Inflammatory macrophage (primary cell): Measurements from ENCODE around the gene VILL.
"Not testable (repeated sequence)": the region's sequence is repeated elsewhere in the genome, so short reads cannot be mapped to it uniquely, and the experiment has no call there.

Experiments used
- DNase-seq, 2 donors: peaks; one replicate each; pipeline ENCODE4 v3.0.0-alpha.2; 2020 to 2022

VILL gene

GRCh38 chr3:37986479-37987314 is 3.9 kb upstream of the VILL start:
- DNase-seq = no peak

GRCh38 chr3:37987315-37987697 is 3.3 kb upstream of the VILL start:
- no peak for DNase-seq

GRCh38 chr3:37987751-37988179 is 2.8 kb upstream of the VILL start:
- DNase-seq = no peak

- not testable (repeated sequence) for DNase-seq
Measured at GRCh38 chr3:37988376-37988775, 2.2 kb upstream of the VILL start.

GRCh38 chr3:37988931-37989525 is 1.6 kb upstream of the VILL start:
- no peak for DNase-seq

GRCh38 chr3:37989821-37990480 is 635 bp upstream of the VILL start:
- DNase-seq = no peak

GRCh38 chr3:37991109-37991508 is 523 bp downstream of the VILL start:
- no peak for DNase-seq

GRCh38 chr3:37991823-37992222 is 1.2 kb downstream of the VILL start:
- no peak for DNase-seq

GRCh38 chr3:37992271-37993066 is 1.9 kb downstream of the VILL start:
- no peak for DNase-seq

- no peak for DNase-seq
Measured at GRCh38 chr3:37993067-37993455, 2.5 kb downstream of the VILL start.

GRCh38 chr3:37993460-37993819 is 2.9 kb downstream of the VILL start:
- peak in 1 of 2 donors; percentile 53 for DNase-seq

GRCh38 chr3:37993820-37994638 is 3.4 kb downstream of the VILL start:
- peak; percentile 97 to 99 for DNase-seq

GRCh38 chr3:37994639-37994972 is 4.0 kb downstream of the VILL start:
- DNase-seq = no peak

GRCh38 chr3:37995652-37996641 is 5.4 kb downstream of the VILL start:
- DNase-seq = no peak

GRCh38 chr3:37996785-37997301 is 6.3 kb downstream of the VILL start:
- peak; percentile 86 to 88 for DNase-seq

GRCh38 chr3:37997342-37997741 is 6.8 kb downstream of the VILL start:
- DNase-seq = no peak

GRCh38 chr3:37997791-37998370 is 7.3 kb downstream of the VILL start:
- no peak for DNase-seq

GRCh38 chr3:37999836-38000235 is 9.2 kb downstream of the VILL start:
- no peak for DNase-seq

GRCh38 chr3:38000242-38000916 is 9.8 kb downstream of the VILL start:
- no peak for DNase-seq
